Measurements from ENCODE around the gene PUS1.

Gene PUS1

GRCh38 chr12:131904346-131904745, 24.7 kb upstream of the PUS1 start:
- in situ Hi-C loops (cut with HindIII; ENCODE audit: low sequenced_read_pairs), result no loop called here
- no peak for DNase-seq (ENCODE audit: low read depth, low spot score)
- no peak overlapping the region for H3K4me3 ChIP-seq (ENCODE audit: low read depth, low read length)
- no peak for TF ChIP-seq CTCF (IDR thresholded peaks at IDR 0.05; ENCODE audit: low read depth, low read length)

GRCh38 chr12:131905081-131905629, 23.9 kb upstream of the PUS1 start:
- no peak for DNase-seq (ENCODE audit: low read depth, low spot score)
- TF ChIP-seq CTCF (IDR thresholded peaks at IDR 0.05; ENCODE audit: low read depth, low read length), result no peak
- H3K4me3 ChIP-seq (ENCODE audit: low read depth, low read length), result no peak overlapping the region
- in situ Hi-C loops (cut with HindIII; ENCODE audit: low sequenced_read_pairs), result no loop called here

GRCh38 chr12:131905630-131906091, 23.4 kb upstream of the PUS1 start:
- TF ChIP-seq CTCF (IDR thresholded peaks at IDR 0.05; ENCODE audit: low read depth, low read length), result no peak
- DNase-seq (ENCODE audit: low read depth, low spot score), result no peak
- H3K4me3 ChIP-seq (ENCODE audit: low read depth, low read length), result no peak overlapping the region
- in situ Hi-C loops (cut with HindIII; ENCODE audit: low sequenced_read_pairs), result no loop called here

- no peak overlapping the region for H3K4me3 ChIP-seq (ENCODE audit: low read depth, low read length)
- in situ Hi-C loops (cut with HindIII; ENCODE audit: low sequenced_read_pairs), result no loop called here
- no peak for DNase-seq (ENCODE audit: low read depth, low spot score)
- no peak for TF ChIP-seq CTCF (IDR thresholded peaks at IDR 0.05; ENCODE audit: low read depth, low read length)
Observed at GRCh38 chr12:131907379-131908091, 21.5 kb upstream of the PUS1 start.

- no peak for DNase-seq (ENCODE audit: low read depth, low spot score)
- H3K4me3 ChIP-seq (ENCODE audit: low read depth, low read length), result no peak overlapping the region
- in situ Hi-C loops (cut with HindIII; ENCODE audit: low sequenced_read_pairs), result no loop called here
- TF ChIP-seq CTCF (IDR thresholded peaks at IDR 0.05; ENCODE audit: low read depth, low read length), result no peak
Observed at GRCh38 chr12:131908092-131909080, 20.7 kb upstream of the PUS1 start.

GRCh38 chr12:131909081-131909751, 19.9 kb upstream of the PUS1 start:
- DNase-seq (ENCODE audit: low read depth, low spot score), result no peak
- TF ChIP-seq CTCF (IDR thresholded peaks at IDR 0.05; ENCODE audit: low read depth, low read length), result no peak
- in situ Hi-C loops (cut with HindIII; ENCODE audit: low sequenced_read_pairs), result no loop called here
- no peak overlapping the region for H3K4me3 ChIP-seq (ENCODE audit: low read depth, low read length)
